Measurements from ENCODE around the gene SLC25A4.

The SLC25A4 gene

DNA sequence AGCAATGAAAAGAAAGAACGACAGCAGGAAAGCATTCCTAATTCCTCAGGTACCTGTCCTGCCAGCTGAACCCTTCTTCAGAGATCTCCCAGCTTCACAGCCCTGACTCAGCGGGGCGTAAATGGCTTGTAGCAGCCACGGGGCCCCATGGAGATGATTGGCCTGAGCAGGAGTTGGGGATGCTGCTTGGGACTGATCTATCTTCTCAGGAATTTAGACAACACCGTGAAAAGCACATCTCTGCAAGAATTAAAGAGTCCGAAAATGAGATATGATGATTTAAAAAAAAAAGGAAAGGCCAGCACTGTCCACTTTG lies 22.5 kb upstream of the SLC25A4 start:
- DNase-seq (ENCODE audit: low read depth, low spot score) = no peak

DNA sequence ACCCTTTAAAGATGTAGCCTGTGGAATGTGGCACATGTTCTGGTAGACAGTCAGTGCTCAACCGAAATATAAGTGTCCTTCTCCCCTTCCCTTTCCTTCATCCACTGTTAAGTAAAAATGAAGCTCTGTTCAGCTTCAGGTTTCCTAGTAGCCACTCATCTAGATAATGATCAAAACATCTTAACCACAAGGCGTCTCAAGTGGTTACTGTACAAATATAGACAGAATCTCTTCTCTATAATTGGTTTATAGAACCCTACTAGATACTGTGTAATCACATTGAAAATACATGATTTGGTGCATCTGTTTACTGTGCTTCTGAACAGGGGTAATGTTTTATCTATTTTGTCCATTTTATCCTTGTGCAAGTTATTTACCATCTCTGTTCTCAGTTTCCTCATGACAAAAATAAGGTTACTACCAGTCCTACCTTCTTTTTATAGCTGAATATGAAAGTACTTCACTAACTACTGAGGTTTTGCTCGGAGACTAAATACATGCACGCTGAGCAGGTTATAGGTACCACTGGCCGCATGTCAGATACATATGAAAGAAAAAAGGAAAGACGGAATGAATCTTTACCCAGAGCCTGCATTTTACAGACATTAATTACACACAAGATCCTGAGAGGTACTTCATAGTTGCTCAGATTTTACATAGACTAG lies 20.3 kb upstream of the SLC25A4 start:
- no peak for DNase-seq (ENCODE audit: low read depth, low spot score)

DNA sequence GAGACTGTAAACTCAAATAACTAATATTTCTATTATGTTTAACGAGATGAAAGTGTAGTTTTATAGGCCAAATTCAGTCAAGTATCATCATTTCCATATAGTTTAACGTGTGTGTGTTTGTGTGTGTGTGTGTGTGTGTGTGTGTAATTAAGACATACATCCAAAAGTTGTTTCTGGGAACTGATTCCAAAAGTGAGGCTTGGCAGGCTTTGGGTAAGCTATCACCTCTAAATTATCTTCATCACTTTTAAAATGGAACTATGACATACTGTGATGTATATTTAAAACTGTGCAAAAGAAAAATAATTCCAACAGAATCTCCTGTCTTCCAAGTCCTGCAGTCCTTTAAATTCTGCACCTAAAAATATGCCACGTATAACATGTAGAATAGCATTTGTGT lies 19.1 kb upstream of the SLC25A4 start:
- DNase-seq (ENCODE audit: low read depth, low spot score) = no peak

DNA sequence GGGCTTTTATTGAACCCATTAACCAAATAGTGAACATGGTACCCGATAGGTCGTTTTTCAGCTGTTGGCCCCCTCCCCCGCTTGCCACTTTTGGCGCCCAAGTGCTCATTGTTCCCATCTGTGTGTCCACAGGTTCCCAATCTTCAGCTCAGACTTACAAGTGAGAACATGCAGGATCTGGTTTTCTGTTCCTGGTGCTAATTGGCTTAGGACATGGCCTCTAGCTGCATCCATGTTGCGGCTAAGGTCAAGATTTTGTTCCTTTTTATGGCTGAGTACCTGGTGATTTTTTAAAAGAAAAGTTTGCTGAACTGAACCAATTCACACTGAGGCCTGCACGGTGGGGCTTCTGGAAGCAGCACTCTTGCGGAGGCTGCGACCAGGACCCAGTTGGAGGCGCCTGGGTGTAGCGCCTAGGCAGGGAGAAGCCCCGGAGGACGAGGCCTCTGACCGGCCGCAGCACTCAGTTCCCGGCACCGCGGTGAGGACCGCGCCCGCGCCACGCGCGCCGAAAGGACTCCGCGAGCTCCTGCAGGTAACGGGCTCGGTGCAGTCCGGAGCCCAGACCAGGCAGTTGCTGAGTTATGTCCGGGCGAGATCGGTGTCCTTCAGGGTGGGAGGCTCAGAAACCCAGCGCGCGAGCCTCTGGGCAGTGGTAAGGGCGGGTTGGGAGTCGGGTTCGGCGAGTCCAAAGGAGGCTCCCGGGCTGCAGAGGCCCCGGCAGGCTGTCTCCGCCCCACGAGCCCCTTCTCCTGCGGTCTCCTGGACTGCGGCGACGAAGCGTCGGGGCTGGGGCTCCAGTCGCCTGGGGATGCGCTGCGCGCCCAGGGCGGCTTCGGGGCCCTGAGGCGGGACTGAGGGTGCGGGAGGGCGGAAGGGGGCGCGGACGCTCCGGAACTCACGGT lies 15.8 kb upstream of the SLC25A4 start:
- DNase-seq (ENCODE audit: low read depth, low spot score) = no peak

DNA sequence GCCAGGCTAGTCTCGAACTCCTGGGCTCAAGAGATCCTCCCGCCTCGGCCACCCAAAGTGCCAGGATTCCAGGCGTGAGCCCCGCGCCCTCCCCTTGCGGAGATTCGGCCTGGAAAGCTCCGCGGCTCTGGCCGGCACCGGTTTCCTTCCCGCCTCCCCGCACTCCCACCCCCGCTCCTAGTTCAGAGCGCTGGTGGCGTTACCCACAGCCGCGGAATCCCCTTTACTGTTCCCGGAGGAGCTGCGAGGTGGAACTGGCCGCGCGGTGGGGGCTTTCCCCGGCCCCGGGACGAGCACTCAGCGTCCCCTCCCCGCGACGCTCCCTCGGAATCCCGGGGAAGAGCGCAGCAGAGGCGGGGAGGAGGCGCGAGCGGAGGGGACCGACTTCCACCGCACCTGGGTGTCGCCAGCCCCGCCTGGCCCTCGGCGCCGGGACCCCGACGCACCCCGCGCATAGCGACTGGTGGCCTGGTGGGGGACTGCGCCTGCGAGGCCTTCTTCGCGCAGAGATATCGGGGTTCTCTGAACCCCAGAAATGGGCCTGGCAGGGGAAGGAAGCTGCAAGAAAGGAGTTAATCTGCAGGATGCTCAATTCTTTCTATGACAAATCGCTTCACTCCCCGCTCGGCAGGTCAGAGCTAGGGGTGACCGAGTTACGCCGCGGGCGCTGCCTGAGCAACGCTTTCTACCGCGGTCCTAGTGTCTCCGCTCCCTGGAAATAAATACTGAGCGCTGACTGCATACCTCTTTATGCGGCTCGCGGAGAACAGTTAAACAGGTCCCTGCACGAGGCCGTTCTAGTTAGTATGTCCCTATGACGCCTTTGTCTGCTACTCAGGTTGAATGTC lies 14.6 kb upstream of the SLC25A4 start:
- DNase-seq (ENCODE audit: low read depth, low spot score) = no peak

DNA sequence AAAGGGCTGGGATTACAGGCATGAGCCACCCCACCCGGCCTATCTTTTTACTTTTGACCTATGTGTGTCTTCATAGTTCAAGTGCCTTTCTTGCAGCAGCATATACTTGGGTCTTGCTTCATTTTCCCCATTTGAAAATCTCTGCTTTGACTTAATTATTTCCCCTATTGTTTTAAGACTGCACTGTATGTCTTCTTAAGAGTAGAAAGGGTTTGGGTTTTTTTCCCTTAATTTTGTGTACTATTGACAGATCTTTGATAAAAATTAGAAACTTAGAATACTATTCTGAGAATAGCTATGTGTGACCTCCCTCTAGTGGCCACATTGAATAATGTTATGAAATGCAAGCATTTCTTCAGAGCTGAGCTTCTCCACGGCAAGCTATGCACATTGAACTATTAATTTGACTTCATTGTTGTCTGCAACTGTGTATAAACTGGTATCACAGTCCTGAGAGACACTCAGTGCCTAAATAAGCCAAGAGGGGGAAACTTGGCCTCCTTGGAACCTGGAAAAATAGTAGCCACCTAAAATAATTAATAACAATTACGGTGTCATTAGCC lies 8.7 kb upstream of the SLC25A4 start:
- no peak for DNase-seq (ENCODE audit: low read depth, low spot score)

DNA sequence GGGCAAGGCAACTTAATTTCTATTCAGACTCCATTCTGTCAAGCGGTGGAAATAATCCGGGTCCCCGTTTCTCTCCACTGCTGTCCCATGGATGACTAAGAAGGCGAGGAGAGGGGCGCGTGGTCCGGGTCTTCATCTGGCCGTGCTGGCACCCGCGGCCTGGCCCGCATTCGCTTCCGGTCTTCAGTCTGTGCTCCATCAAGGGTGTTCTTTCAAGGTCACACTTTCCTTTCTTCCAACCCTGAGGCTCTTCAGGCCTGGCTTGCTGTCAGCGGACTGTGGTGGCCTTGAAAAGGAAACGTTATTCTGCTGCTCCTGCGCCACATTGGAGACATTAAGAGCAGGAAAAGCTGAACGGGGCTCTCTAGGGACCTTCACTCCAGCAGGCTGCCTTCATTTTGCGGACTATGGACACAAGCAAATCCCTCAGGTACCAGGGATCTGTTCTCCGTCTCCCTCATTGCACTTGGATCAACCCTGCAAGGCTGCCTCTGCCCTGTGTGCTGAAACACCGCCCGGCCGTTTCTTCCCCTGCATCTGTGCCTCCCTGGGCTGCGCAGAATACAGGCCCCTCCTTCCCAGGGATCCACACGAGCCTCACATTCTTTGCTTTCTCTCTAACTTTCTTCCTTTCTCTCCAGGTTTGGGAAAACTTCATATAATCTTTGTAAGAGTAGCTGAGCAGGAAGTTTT lies 5.7 kb upstream of the SLC25A4 start:
- DNase-seq (ENCODE audit: low read depth, low spot score) = no peak

DNA sequence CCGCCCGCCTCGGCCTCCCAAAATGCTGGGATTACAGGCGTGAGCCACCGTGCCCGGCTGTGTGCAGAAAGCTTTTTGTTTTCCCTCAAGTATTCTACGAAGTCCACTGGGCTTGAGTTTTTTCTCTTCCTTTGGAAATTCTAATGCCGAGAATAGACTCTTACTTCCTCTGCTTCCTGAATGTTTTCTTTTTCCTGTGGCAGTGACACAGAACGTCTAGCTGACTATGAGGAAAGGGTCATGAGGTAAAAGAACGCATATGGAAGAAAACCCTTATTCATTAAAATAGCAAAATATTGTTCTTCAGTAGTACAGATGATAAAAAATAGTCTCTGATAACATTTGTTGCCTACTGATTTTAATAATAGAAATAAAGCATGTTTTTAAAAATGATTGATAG lies 4.9 kb upstream of the SLC25A4 start:
- DNase-seq (ENCODE audit: low read depth, low spot score) = no peak

DNA sequence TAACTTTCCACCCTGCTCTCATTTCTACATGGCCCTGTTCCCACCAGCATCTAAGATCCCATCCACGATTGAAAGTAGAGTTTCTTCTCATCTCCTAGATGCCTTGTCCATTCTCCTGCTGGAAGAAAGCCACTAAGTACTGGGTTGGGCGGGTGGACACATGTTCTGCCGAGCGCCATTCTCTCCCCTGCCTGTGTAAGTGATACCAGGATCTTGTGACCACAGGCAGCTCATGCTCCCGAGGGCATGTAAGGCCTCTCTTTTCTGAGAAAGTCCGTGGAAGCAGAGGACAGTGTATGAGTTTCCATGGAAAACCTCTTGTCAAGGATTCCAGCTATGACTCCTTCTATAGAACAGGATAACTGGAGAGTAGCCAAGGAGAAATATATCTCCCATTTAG lies 3.3 kb upstream of the SLC25A4 start:
- no peak for DNase-seq (ENCODE audit: low read depth, low spot score)

DNA sequence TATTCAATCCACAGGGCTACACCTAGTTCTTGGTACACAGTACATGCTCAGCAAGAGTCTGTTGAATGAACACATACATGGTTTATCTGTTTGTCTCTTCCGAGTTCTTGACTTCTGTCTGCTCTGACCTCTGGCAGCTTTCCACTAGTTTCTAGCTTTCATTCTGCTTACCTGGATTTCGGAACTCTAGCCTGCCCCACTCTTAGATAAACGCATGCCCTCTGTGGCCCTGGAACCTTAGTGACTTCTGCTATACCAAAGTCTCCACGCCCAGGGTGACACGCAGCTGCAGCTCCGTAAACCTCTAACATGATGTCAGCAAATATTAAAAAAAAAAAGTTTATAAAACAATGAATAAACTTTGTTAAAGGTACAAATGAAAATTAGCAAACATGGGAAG lies 1.3 kb upstream of the SLC25A4 start:
- DNase-seq (ENCODE audit: low read depth, low spot score) = no peak

DNA sequence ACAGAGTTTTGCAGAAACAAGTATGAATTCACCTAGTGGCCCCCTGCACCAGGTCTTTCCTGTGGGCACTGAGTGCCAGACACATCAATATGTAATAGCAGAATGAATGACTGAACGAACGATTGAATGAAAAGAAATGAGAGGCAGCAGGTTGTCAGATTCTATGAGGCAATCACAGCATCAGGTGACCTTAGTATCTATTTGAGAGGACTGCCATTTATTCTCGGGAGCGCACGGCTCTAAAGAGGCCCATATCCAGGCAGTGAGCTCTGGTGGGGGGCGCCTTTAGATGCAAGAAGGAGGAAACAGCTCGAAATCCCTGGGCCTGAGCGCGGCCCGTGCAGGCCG lies 528 bp upstream of the SLC25A4 start:
- no peak for DNase-seq (ENCODE audit: low read depth, low spot score)

DNA sequence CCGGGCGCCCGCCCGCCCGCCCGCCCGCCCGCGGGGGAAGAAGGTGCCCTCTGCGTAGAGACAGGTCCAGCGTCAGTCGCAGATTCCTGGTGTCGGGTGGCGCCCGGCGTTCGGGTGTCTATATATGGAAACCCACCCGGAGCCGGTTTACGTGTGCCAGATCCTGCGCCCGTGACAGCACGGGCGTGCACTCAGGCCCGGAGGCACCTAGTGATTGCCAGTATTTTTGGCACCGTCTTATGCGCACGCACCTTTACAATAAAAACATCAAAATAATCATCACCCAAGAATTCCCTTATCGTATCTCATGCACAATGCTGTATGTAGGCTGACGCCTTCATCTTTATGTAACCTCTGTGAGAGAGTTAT lies 519 bp downstream of the SLC25A4 start:
- DNase-seq (ENCODE audit: low read depth, low spot score) = no peak

DNA sequence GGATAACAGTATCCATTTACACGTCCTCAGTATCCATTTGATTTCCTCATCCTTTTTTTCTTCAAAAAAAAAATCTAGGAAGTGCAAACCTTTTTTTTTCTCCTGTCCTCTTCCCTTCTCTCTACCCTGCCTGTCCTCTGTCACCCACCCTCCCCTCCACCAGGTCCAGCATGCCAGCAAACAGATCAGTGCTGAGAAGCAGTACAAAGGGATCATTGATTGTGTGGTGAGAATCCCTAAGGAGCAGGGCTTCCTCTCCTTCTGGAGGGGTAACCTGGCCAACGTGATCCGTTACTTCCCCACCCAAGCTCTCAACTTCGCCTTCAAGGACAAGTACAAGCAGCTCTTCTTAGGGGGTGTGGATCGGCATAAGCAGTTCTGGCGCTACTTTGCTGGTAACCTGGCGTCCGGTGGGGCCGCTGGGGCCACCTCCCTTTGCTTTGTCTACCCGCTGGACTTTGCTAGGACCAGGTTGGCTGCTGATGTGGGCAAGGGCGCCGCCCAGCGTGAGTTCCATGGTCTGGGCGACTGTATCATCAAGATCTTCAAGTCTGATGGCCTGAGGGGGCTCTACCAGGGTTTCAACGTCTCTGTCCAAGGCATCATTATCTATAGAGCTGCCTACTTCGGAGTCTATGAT lies 1.7 kb downstream of the SLC25A4 start:
- DNase-seq (ENCODE audit: low read depth, low spot score) = no peak

DNA sequence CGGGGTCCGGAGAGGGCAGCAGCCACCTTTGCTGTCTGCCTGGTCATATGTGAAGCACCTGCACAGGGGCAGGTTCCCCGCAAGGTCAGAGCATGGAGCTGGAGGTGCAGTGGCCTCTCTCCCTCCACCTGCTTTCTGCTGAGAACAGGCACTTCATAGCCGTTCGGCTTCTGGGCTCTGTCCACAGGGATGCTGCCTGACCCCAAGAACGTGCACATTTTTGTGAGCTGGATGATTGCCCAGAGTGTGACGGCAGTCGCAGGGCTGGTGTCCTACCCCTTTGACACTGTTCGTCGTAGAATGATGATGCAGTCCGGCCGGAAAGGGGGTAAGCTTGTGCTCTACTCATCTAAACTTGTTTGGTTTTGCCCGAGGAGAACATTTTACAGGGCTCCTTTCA lies 2.5 kb downstream of the SLC25A4 start:
- no peak for DNase-seq (ENCODE audit: low read depth, low spot score)

DNA sequence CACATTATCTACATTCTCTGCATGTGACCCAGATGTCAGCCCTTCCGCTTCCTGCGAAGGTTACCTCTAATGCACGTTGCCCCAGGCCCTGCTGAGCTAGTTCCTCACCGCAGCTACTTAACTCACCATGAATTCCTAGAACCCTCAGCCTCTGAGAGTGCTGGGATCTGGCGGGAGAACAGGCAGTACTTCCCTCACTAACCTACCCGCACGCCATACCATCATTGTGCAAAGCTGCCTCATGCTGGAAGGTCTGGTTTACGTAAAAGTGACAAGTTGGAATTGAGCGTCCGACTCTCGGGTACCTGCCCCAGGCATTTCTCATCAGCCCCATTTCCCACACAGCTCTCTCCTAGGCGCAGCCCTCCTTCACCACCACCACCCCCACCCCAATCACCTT lies 6.3 kb downstream of the SLC25A4 start:
- DNase-seq (ENCODE audit: low read depth, low spot score) = no peak

DNA sequence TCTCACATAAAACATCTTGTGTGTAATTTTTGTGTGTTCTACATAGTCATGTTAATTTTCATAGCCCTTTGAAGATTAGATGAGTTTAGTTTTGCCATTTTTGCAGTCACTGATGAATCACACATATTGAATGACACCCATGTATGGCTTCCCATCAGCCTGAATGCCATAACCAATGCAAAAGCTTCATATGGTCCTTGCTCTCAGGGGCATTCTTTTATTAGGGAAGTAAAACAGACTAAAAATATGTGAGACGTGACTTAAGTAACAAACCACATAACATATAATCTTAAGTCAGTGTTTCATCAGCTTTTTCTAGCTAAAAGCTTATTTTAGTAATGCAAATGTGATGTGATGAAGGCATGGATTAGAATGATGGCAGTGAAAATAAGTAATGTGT lies 8.2 kb downstream of the SLC25A4 start:
- no peak for DNase-seq (ENCODE audit: low read depth, low spot score)

DNA sequence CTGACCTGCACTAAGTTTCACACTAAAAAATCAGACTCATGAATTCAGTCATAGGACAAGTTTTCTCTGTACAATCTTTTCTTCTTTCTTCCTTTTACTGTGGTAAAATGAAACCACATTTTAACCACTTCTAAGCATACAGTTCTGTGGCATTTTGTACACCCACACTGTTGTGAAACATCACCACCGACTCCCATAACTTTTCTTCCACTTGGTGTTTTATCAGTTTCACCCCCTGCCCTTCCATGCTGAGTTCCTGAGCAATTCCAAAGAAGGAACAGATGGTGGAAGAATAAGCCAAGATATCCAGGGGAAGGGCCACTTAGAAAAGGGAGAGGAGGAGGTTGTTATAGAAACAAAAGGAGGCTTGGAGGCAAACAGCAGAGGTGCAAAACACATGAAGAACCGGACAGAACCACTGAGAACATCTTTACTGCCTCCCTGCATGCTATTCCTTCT lies 22.6 kb downstream of the SLC25A4 start:
- DNase-seq (ENCODE audit: low read depth, low spot score) = no peak

DNA sequence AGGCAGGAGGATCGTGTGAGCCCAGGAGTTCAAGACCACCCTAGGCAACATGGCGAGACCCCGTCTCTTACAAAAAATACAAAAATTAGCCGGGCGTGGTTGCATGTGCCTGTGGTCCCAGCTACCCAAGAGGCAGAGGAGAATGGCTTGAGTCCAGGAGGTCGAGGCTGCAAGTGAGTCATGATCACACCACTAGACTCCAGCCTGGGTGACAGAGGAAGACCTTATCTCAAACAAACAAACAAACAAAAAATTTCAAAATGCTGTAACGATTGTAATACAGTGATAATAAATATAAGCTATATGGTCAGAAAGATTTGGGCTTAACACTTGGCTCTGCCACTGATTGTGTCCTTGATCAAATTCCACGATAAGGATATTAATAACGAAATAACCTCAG lies 24.2 kb downstream of the SLC25A4 start:
- DNase-seq (ENCODE audit: low read depth, low spot score) = no peak

DNA sequence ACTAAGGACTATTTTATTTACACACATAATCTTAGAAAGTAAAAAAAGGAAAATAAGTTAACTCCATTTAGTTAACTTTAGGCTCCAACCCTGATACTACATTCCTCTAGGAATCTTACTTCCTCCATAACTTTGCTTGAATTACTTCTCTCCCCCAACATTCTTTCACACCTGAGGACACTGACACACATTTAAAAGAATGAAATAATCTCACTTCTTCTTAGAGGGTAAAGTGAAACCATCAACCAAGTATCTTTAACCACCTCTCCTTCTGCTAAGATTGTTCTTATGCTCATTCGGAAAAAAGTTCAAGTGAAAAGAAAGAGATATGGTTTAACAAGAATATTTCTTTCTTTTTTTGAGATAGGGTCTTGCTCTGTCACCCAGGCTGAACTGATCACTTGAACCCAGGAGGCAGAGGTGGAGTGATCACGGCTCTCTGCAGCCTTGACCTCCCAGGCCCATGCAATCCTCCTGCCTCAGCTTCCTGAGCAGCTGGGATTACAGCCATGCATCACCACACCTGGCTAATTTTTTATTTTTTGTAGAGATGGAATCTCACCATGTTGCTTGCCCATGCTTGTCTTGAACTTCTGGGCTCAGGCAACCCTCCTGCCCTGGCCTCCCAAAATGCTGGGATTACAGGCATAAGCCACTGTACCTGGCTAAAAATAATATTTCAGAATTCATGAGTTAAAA lies 28.5 kb downstream of the SLC25A4 start:
- no peak for DNase-seq (ENCODE audit: low read depth, low spot score)

DNA sequence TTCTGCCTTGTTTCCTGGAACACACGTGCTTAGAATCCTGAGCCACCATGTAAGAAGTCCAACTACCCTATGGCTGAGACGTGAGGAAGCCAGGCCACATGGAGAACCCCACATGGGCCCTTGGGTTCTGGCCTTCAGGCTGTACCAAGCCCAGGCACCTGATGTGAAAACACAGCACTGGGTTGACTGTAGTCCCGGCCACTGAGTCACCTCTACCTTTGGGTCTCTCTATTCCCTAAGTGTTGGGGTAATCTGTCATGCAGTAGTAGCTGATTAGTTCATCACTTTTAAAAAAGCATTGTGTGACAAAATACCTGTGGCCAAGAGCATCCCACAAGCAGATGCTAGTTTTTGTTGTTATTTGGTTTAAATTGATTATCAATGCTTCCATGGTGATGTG lies 36.4 kb downstream of the SLC25A4 start:
- no peak for DNase-seq (ENCODE audit: low read depth, low spot score)

DNA sequence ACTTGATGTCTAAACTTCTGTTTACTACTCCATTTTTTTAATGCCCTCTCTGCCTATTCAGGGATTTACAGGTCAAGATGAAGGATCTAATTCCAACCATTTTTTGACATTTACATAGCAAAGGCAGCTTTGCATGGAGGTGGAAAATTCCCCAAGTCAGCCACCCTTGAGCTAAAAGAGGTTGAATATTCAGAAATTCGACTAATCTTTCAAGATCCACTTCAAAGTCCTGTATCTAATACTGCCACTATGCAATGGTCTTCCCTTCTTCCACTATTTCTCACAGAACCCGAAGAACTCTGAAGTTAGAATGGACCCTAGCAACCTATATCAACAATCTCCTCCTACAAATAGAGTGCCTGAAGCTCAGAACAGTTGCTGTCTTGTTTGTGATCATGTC lies 39.2 kb downstream of the SLC25A4 start:
- DNase-seq (ENCODE audit: low read depth, low spot score) = no peak
